ENCODE results near the gene NPW. TPM values are rescaled to one million over a fixed set of nuclear protein-coding genes. Genes with fewer than 3 reads are reported as not detected.

The NPW gene
- total and polyA plus RNA-seq, 2 donors (not counting 3 experiments of a cell fraction or from before 2014, with no cell fraction given) = 0.84 to 3.3 TPM

DNA sequence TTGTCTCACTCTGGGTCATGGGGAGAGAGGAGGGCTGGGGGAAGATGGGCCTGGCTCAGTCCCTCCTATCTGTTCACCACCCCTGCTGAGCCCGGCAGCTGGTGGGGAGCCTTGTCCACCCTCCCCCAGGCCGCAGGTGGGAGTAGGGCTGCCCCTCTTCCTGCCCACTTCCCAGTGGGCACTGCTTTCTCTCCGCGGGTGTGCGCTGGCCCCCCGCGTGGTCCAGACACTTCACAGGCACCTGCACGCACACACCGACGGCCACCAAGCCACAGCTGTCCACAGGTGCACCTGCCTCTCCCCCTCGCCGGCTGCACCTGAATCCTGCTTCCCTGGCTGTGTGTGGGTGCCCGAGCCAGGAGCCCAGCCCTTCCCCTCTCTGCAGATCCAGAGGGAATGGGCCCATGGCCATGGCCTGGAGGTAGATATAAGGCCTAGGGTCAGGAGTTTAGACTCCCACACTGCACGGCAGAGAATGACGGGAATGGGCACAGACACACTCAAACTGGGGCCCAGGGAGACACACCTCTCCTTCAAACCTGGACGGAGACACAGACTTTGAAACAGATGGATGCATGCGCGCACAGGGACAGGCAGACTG, 9.1 kb downstream of the NPW start:
- Histone ChIP-seq H3K27me3 (ENCODE audit: control insufficient read depth in 2 of 2, insufficient read depth in 2 of 2, low read length in 2 of 2) (no peaks in the 10 kb centered on the region), H3K79me2 (ENCODE audit: control insufficient read depth, insufficient read depth, low read length) (peaks cover 16% of the 10 kb centered on the region), H3K4me1 (ENCODE audit: control insufficient read depth, extremely low read depth, insufficient read depth, low read length) (peaks cover 40% of the 10 kb centered on the region), H3K9ac (replicated peaks; ENCODE audit: extremely low read depth, insufficient read depth, low read length) (no peak overlapping the region), H2AFZ (ENCODE audit: low read depth, low read length) (no peak overlapping the region), H3K9me1 (replicated peaks; ENCODE audit: control insufficient read depth, extremely low read depth, insufficient read depth, low read length) (no peaks in the 10 kb centered on the region), H3K27ac (ENCODE audit: insufficient read depth, low read depth, low read length) (no peak overlapping the region), H3K9me3 (replicated peaks; ENCODE audit: control insufficient read depth, insufficient read depth, low read length) (no peaks in the 10 kb centered on the region), H3K4me3 (replicated peaks in 1 of 3; ENCODE audit: insufficient read depth in 1 of 3, low read depth in 1 of 3, low read length in 3 of 3) (no peak overlapping the region), H4K20me1 (replicated peaks; ENCODE audit: control insufficient read depth, extremely low read depth, insufficient read depth, low read length) (no peaks in the 10 kb centered on the region), H3K36me3 (ENCODE audit: control insufficient read depth in 2 of 2, extremely low read depth in 1 of 2, insufficient read depth in 2 of 2, low read length in 2 of 2) (no peaks in the 10 kb centered on the region), H3K4me2 (ENCODE audit: insufficient read depth, low read length) (no peak overlapping the region)
- TF ChIP-seq FOS (IDR thresholded peaks at IDR 0.05; ENCODE audit: borderline replicate concordance, insufficient read depth, low read length) (no peak), GATA2 (IDR thresholded peaks at IDR 0.05; ENCODE audit: insufficient read depth, insufficient read length, low read depth, low read length) (no peak), POLR2A (IDR thresholded peaks at IDR 0.05; ENCODE audit: low read depth, low read length) (no peak), CTCF (IDR thresholded peaks at IDR 0.05; ENCODE audit: extremely low read depth in 1 of 2, insufficient read depth in 1 of 2, low read depth in 1 of 2, low read length in 2 of 2) (no peak), MAX (IDR thresholded peaks at IDR 0.05; ENCODE audit: insufficient read depth, insufficient read length) (no peak), MYC (IDR thresholded peaks at IDR 0.05; ENCODE audit: low read depth, low read length) (no peak), POLR2AphosphoS5 (IDR thresholded peaks at IDR 0.05; ENCODE audit: insufficient read depth, low read depth, low read length) (no peak), EZH2 (IDR thresholded peaks at IDR 0.05; ENCODE audit: borderline replicate concordance, low read depth, low read length, severe bottlenecking) (no peak), JUN (IDR thresholded peaks at IDR 0.05; ENCODE audit: borderline replicate concordance, insufficient read depth, insufficient read length, low read depth) (no peak)
- ChIA-PET CTCF (interaction anchor here (0.9 to 1.6 kb wide), 3 partner anchors 16 to 27 kb away, joined by 3 to 5 read pairs (median 4); partner anchors contain the start of genes NTHL1 and TSC2), POLR2A (no interaction called here)
- DNase-seq (ENCODE audit: low read depth, low spot score) = no peak
- no TSS peak for BruUV-seq (replicated peaks)
- intact Hi-C loops (cut with micrococcal nuclease) (no loop called here), dilution Hi-C loops (cut with MboI; ENCODE audit: extremely low pct_ligation_motif_present, low sequenced_read_pairs) (loop anchor here (25.0 kb wide), 1 partner anchor 134 kb away; the partner anchor contains the start of gene TRAF7)
- FAIRE-seq = no peak
